Left ventricle myocardium inferior (tissue), 1 donor: ENCODE data around the gene CNNM3. TPM values are rescaled to one million over a fixed set of nuclear protein-coding genes. Genes with fewer than 3 reads are reported as not detected.
A peak's percentile ranks its signal among the peaks of the same experiment; 100 is the strongest.

ENCODE experiments used
- DNase-seq: peaks from one replicate; pipeline ENCODE4 v3.0.0-alpha.2; 2020
- H3K27ac ChIP-seq: fragments of 200-600 bp; replicated peaks from 2 replicates; pipeline ENCODE4 v1.8.0; 2021
- H3K27me3 ChIP-seq: fragments of 200-600 bp; 2 replicates; pipeline ENCODE4 v1.8.0; 2021; ENCODE audit warnings: low read depth
- H3K36me3 ChIP-seq: fragments of 200-600 bp; 2 replicates; pipeline ENCODE4 v1.8.0; 2021
- H3K4me1 ChIP-seq: fragments of 200-600 bp; 2 replicates; pipeline ENCODE4 v1.8.0; 2021
- H3K4me3 ChIP-seq: fragments of 200-600 bp; 2 replicates; pipeline ENCODE4 v1.8.0; 2021; ENCODE audit warnings: mild to moderate bottlenecking, moderate library complexity
- H3K9me3 ChIP-seq: fragments of 200-600 bp; replicated peaks from 2 replicates; pipeline ENCODE4 v1.8.0; 2021
- intact Hi-C: fragments of 100-400 bp; cut with micrococcal nuclease; formaldehyde crosslinking; loops from one replicate; pipeline ENCODE4 v1.11.0; 2022
- total RNA-seq: library from RNA; stranded (reverse); fragmentation: NEBNext Ultra II Directional; extraction: Animal tissue kit (Norgen Biotek cat#: 25700); gene quantifications from one replicate; pipeline ENCODE4 v1.2.1, GENCODE V29; 2021
- TF ChIP-seq, protein P1 (sequence below): fragments of 200-600 bp; IDR thresholded peaks from 2 replicates; pipeline ENCODE4 v1.8.0; 2021; ENCODE audit warnings: antibody characterized with exemption, mild to moderate bottlenecking, borderline replicate concordance
- donor health status: DM: no; HTN: yes; CAD: no; lungs with severe emphysema.

Gene CNNM3
- total RNA-seq, 1 donor from 2014 or later = 11.1 TPM

DNA sequence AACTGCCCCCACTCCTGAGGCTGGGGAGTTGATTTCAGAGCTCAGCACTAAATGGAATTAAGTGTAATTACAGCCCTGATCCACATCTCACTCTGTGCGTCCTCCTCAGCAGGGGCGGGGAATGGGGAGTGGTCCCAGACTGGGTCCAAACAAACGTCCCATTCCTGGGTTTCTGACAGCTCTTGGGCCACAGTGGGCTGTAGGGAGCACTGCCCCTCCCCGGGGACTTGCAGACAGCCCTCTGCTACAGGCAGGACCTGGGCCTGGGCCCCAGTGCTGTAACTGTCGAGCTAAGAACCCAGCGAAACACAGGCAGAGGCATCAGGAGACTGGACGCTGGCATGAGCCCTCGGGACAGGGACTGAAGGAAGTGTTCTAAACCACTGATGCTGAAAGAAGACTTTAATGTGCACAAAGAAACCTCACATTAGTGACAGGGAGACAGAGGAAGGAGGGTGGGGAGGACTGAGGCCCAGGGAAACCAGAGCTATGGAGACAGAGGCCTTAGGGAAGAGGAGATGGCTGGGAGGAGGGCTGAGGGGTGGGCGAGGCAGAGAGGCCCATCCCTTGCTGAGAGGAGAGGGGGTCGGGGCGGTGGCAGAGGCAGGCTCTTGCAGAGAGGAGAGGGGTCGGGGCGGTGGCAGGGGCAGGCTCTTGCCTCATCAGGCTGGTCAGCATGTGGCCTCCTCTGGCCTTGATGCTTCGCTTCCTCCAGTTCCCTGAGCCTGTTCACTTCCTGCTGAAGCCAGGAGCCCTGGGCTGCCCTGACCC is 59.6 kb downstream of the CNNM3 start:
- Histone ChIP-seq H3K36me3 (no peaks in the 10 kb centered on the region), H3K9me3 (no peaks in the 10 kb centered on the region), H3K27me3 (no peaks in the 10 kb centered on the region), H3K4me1 (peaks cover 49% of the 10 kb centered on the region), H3K27ac (peak overlapping the region; percentile 38), H3K4me3 (no peak overlapping the region)
- intact Hi-C loops = no loop called here
- DNase-seq = no peak
- TF ChIP-seq, protein P1, sequence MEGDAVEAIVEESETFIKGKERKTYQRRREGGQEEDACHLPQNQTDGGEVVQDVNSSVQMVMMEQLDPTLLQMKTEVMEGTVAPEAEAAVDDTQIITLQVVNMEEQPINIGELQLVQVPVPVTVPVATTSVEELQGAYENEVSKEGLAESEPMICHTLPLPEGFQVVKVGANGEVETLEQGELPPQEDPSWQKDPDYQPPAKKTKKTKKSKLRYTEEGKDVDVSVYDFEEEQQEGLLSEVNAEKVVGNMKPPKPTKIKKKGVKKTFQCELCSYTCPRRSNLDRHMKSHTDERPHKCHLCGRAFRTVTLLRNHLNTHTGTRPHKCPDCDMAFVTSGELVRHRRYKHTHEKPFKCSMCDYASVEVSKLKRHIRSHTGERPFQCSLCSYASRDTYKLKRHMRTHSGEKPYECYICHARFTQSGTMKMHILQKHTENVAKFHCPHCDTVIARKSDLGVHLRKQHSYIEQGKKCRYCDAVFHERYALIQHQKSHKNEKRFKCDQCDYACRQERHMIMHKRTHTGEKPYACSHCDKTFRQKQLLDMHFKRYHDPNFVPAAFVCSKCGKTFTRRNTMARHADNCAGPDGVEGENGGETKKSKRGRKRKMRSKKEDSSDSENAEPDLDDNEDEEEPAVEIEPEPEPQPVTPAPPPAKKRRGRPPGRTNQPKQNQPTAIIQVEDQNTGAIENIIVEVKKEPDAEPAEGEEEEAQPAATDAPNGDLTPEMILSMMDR = no peak

DNA sequence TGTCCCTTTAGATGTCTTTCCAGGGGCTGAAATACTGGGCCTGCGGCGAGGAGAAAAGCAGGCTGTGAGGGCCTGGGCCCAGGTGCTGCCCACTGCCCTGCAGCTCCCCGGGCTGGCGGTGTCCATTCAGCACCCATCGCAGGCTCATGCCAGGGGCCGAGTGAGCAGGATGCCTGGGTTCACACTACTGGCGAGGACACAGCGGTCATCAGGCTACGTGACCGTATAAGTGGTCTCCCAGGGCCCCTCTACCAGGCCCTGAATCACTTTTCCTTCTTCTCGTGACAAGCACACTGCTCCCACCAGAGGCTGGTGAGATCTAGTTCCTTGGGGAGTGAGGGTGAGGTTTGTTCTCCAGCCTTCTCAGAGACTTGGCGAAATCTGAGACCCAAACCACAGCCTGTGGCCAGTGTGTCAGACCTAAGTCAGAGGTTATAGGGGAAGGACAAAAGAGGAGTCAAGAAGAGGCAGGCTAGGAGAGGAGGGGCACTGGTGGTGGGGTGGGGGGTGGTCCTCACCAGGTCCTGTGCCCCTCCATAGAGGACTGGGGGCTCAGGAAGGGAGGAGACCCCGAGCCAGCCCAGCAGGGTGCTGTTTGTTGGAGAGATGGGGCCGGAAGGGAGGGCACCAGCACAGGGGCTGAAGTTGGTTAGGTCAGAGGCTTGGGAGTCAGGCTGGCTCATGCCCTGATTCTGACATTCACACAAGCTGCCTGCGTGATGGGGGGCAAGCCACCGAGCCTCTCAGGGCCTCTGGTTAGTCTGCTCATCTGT is 60.4 kb downstream of the CNNM3 start:
- Histone ChIP-seq H3K36me3 (no peaks in the 10 kb centered on the region), H3K9me3 (no peaks in the 10 kb centered on the region), H3K27ac (no peak overlapping the region), H3K4me3 (no peak overlapping the region), H3K4me1 (peaks cover 48% of the 10 kb centered on the region), H3K27me3 (no peaks in the 10 kb centered on the region)
- intact Hi-C loops = no loop called here
- TF ChIP-seq, protein P1 = no peak
- no peak for DNase-seq

DNA sequence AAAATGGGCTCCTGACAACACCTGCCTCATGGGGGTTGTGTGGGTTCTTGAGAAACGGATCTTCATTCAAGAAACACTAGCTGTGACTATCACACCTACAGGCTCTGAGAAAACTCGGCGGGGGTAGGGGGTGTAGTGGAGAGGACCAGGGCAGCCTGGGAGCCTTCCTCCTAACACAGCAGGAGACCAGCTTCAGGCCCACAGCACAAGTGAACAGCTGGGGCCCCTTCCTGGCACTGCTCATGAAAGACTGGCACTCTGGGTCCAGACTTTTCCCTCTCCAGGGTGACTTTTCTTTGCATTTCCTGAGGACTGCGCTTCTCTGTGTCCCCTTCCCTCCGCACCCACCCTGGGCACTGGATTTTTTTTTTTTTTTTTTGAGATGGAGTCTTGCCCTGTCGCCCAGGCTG is 61.0 kb downstream of the CNNM3 start:
- Histone ChIP-seq H3K27me3 (no peaks in the 10 kb centered on the region), H3K27ac (no peak overlapping the region), H3K36me3 (no peaks in the 10 kb centered on the region), H3K9me3 (no peaks in the 10 kb centered on the region), H3K4me1 (peaks cover 48% of the 10 kb centered on the region), H3K4me3 (no peak overlapping the region)
- intact Hi-C loops = no loop called here
- TF ChIP-seq, protein P1 = no peak
- no peak for DNase-seq

DNA sequence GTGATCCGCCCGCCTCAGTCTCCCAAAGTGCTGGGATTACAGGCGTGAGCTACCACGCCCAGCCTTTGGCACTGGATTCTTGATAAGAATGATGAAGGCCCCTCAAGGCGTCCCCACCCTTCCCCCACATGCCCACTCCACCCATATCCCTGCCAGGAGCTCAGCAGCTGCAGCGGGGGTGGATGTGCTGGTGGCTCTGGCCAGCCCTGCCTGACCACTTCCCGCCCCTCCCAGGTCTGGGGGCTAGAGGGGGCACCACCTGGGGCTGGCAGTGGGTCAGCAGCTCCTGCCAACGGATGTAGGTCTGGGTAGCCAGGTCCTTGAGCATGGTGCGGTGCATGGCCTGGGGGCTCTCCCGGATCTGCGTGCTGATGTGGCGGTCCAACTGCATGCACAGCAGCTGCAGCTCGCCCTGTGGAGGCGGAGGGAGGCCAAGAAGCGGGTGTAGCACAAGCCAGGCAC is 61.6 kb downstream of the CNNM3 start:
- Histone ChIP-seq H3K27ac (no peak overlapping the region), H3K36me3 (no peaks in the 10 kb centered on the region), H3K4me3 (no peak overlapping the region), H3K27me3 (no peaks in the 10 kb centered on the region), H3K9me3 (no peaks in the 10 kb centered on the region), H3K4me1 (peaks cover 47% of the 10 kb centered on the region)
- TF ChIP-seq, protein P1 = no peak
- intact Hi-C loops = no loop called here
- DNase-seq = no peak

DNA sequence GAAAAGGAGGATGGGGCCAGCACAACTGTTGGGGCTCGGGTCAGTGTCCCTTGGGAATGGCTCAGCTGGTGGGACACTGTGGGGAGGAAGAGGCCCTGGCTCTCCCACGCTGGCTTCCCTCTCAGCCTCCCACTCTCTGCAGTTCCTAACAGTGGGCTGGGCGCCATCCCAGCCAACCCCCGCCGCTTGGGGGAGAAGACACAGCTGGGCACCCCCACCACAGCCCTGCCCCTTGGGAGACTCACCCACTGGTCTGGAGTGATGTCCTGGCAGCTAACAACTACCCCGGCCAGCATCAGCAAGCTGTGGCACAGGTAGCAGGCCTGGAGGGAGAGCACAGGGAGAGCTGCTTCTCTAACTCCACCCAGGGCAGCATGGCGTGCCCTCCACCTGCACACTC is 62.1 kb downstream of the CNNM3 start:
- Histone ChIP-seq H3K4me1 (peaks cover 43% of the 10 kb centered on the region), H3K27me3 (no peaks in the 10 kb centered on the region), H3K4me3 (no peak overlapping the region), H3K36me3 (no peaks in the 10 kb centered on the region), H3K27ac (no peak overlapping the region), H3K9me3 (no peaks in the 10 kb centered on the region)
- intact Hi-C loops = no loop called here
- TF ChIP-seq, protein P1 = no peak
- no peak for DNase-seq
